Posterior cingulate gyrus (tissue), 11 donors: Measurements from ENCODE around the gene TTLL8.

Source experiments
- DNase-seq, 10 donors: peaks; one replicate each; pipeline versions ENCODE4 v3.0.0 to v3.0.0-alpha.2; 2020 to 2021; ENCODE audit warnings: mixed read lengths in 3 of 10
- intact Hi-C: fragments of 100-400 bp; cut with DNase I; formaldehyde crosslinking; loops from one replicate; pipeline ENCODE4 v1.15.1; 2023

The TTLL8 gene

DNA sequence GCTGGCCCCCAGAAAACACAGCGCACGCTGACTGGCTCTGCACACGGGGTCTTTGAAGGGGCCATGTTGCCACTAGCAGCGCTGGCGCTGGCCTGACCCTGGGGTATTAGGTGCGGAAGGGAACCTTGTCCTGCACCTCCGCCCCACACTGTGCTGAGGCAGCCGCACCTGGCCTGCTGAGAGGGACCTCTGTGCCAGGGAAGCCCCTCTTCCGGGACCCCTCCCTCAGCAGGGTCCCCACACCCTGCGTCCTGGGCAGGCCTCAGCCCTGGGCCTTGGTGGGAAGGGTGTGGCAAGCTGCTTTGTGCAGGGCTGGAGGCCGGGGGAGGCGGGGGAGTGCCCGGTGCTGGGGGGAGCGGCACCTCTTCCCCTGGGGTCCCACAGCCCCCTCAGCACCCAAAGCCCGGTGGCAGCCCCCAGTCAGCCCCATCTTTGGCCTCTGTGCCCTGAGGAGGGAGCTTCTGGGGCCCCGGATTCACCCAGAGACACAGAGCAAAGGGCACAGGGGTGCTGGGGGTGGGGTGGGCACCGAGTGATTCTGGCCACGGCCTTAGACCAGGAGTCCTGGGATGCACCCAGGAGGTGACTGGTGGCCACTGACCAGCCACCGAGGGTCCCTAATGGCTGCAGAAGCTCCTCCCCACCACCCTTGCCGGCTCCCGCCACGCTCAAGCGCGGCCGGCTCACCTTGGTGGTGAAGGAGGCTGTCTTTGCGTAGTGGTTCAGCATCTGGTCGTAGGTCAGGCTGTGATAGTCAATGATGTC is 11.4 kb downstream of the TTLL8 start:
- intact Hi-C loops, result no loop called here
- DNase-seq, result peak in 3 of 10 donors; percentile 50 to 55 (median 54)

DNA sequence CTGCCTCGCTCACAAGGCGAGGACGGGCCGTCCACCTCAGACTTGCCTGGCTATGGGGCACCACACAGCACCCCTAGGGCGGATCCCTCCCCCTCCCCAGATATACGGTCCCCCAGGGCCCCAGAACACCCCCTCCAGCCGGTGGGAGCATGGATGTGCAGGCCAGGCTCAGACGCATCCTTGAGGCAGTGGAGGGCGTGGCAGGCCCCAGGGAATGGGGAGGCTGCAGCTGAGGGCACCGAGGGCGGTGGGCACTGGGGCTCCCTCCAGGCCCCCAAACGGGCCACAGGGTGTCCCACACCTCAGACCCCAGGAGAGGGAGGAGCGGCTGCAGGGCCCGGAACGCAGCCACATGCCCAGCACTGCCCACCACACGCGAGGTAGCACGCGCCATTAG is 12.1 kb downstream of the TTLL8 start:
- intact Hi-C loops, result no loop called here

DNA sequence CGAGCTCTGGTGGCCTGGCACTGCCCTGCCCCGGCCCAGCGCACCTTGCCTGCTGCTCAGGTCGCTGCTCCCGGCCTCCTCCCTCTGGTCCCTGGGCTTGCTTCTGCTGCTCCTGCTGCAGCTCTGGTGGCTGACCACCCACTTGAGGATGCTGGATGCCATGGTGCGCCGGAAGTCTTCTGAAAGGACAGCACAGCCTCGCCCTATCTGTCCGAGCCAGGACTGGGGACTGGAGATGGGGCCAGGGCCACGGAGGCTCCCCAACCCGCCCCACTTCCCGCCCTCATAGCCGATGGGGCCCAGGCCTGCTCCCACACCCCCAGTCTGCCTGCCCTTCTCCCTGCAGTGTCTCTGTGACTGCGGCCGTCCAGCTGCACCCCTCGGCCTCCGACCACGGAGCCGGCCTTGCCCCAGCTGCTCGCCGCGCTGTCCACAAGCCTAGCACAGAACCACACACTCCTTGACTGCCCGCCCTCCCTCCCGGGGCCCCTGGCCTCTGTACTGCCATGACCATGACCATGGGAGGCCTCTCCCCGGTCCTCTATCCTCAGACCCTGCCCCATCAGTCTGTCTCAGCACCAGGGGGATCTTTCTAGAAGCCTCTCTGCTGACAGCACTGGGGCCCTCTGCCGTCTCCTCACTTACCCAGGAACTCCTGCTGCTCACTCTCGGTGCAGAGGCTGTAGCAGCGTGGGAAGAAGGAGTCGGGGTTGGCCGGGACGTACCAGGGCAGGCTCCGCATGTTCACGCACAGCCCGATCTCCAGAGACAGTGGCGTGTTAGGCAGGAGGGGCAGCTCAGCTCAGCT is 12.7 kb downstream of the TTLL8 start:
- DNase-seq, result peak in 3 of 10 donors; percentile 59 to 72 (median 67)
- intact Hi-C loops, result no loop called here

More for the DNA sequence above, 12.1 kb downstream of the TTLL8 start:
- DNase-seq, result peak in 1 of 10 donors; percentile 54

DNA sequence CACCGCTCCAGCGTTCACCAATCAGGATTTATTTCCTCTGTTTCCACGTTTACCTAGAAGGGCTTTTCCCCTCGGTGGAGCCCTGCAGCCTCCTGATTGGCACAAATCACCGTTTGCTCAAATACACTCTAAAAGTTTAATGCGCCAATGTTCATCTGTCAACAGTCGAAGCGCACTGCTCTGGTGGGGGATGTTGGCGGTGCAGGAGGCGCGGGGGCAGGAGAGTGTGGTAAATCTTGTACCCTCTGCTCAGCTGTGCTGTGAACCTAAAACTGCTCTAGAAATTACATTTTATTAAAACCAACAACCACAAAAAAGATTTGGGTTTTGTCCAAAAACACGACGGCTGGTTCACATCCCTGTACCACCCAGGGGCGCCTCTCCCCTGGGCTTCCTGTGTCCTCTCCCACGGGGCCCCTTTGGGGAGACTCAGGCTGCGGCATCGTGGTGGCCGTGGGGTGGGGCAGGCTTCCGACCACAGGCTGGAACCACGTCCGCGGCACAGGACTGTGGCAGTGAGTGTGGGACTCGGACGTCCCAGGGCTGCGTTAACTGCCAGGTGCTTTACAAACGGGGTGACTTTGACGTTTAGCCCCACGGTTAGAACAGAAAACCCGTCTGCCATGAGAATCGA is 13.5 kb downstream of the TTLL8 start:
- DNase-seq, result peak in 2 of 10 donors; percentile 64 to 65
- intact Hi-C loops, result no loop called here

DNA sequence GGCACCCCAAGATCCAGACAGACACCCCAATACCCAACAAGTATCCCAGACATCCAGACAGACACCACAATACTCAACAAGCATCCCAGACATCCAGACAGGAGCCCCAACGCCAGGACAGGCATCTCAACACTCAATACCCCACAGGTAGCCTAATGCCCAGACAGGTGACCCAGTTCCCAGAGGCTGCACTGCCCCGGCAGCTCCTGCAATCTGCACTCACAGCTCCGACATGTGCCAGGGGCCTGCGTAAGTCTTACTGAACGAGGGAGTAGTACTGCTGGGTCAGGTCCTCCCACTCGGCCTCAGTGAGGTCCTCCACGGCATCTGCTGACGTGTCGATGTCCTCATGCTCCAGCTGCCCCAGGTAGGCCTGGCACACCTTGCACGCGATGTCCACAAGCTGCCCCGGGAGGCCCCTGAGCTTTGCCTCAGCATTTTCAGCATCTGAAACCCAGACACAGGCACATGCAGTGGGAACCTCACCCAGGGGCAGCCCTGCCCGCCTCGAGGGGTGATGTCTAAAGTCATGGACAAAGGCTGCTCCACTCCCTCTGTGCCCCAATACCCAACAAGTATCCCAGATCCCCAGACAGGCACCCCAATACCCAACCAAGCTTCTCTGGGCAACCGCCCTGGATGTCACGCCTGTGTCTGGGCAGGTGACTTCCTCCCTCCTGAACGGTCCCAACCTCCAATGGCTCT is 16.6 kb downstream of the TTLL8 start:
- DNase-seq, result peak in 2 of 10 donors; percentile 48 to 67
- intact Hi-C loops, result no loop called here

DNA sequence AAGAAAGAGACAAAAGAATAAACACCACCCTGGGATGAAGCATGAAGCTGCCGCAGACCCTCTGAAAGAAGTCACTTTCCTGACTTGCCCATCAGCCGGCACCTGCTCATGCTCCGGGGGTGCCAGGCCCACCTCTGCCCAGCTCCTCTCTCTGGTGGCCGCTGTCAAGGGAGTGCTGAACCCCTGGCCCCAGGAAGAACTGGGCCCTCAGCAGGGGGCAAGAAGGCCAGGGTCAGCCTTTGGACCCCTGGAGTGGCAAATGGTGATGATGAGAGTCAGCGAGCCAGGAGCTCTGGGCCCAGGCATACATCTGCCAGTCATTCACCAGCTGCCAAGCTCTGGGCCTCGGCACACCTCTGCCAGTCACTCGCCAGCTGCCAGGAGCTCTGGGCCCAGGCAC is 17.4 kb downstream of the TTLL8 start:
- intact Hi-C loops, result no loop called here
- DNase-seq, result peak in 2 of 10 donors; percentile 60 to 67

DNA sequence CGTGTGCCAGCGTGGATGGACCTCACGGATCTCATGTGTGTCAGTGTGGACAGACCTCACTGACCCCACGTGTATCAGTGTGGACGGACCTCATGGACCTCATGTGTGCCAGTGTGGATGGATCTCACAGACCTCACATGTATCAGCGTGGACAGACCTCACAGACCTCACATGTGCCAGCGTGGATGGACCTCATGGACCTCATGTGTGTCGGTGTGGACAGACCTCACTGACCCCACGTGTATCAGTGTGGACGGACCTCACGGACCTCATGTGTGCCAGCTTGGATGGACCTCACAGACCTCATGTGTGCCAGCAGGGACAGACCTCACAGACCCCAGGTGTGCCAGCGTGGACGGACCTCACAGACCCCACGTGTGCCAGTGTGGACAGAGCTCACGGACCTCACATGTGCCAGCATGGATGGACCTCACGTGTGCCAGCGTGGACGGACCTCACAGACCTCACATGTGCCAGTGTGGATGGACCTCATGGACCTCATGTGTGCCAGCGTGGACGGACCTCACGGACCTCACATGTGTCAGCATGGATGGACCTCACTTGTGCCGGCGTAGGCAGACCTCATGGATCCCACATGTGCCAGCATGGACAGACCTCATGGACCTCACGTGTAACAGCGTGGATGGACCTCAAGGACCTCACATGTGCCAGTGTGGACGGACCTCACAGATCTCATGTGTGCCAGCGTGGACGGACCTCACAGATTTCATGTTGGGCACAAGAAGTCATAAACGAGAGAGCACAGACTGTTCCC is 18.2 kb downstream of the TTLL8 start:
- peak in 3 of 10 donors; percentile 45 to 66 (median 48) for DNase-seq
- intact Hi-C loops, result no loop called here

DNA sequence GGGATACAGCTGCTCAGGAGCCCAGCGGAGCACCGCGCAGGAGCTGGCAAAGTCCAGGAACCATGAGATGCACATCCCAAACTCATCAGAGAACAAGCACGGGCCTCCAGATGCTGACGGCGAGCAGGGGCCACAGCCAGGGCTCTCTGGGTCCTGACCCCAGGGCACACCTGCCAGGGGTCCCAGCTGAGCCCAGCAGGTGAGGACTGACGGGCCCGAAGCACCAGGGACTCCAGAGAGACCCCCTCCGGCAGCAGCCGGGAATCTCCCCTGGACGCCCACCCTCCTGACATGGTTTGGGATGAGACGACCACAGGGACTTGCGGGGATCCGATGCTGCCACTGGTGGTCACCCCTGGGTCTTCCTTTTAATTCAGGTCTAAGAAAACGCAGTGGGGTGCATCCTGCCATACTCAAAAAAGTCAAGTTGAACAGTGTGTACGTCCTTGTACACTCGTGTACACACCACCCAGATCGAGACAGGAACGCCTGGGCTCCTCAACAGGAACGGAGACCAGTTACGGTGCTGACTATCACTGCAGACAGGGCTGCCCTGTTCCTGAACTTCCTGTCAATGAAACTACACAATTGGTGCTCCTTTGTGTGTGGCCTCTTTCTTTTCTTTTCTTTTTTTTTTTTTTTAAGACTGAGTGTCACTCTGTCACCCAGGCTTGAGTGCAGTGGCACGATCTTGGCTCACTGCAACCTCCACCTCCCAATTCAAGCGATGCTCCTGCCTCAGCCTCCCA is 21.9 kb downstream of the TTLL8 start:
- intact Hi-C loops, result no loop called here
- peak in 2 of 10 donors; percentile 74 to 77 for DNase-seq

DNA sequence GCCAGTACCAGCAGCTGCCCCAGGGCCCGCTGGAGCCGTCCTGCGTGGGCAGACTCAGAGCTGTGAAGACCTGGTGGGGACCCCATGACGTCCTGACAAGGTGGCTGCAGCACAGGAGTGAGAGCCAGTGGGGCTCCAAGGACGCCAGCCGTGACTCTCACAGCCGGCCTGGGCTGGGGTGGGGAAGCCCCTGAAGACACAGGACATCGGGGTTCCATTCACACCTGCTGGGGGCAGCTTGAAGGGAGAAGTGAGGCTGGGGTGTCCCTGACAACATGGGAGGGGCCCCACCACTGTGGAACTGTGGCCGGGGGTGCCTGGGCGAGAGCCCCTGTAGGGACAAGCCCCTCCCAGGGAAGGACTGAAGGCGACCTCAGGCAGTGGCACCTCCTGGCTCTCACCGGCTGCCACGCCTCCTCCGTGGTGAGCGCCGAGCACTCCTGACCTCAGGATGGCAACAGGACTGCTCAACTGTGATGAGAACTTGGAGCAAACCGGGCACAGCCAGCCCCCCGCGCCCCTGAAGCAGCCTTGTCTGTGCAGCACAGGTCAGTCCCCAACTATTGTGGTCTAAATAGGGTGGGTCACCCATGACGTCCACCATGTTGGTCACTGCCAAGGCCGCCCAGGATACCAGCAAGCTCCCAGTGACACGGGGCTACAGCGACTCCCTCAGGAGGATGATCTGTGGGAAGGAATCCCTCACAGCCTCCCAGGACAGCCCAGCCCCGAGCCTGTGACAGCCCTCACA is 22.8 kb downstream of the TTLL8 start:
- DNase-seq, result peak in 2 of 10 donors; percentile 59 to 61
- intact Hi-C loops, result no loop called here

DNA sequence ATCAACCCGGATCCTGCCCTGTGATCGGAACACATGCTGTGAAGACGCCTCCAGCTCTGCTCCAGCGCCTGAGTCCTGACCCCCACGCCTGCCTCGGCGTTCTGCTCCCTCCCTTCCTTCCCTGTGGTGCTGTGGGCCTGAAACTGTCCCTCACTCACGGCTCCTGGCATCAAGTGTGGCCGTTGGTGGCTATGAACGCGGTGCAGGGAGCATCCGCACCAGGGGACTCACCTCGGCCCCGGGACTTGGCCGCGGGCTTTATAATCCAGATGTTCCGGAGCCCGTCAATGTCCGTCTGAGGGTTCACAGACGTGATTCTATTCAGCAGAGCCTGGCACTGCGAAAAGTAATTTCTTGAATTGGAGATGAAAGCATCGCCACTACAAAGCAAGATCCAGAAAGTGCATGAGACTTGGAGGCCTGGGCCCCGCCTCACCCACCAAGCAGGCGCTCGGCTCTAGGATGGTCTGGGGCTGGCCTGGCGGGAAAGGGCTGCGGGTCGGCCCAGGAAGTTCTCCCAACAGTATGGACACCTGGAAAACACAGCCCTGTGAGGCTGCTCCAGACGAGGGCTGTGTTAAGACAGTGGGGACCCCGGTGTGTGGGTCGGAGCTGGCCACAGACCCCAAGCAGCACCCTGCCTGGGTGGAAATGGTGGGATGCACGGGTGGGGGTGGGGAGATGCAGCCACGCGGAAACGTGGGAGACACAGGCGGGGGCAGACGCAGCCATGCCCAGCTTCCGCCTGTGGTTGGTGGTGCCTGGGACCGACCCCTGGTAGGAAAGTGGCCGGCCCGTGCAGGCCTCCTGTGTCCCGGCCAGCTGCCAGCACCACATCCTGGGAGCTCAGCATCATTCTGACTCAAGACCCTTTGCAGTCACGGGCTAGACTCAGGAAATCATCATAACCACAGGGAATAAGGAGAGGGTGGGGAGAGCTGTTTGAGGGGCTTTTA is 23.7 kb downstream of the TTLL8 start:
- peak in 2 of 10 donors; percentile 59 to 72 for DNase-seq
- intact Hi-C loops, result loop anchor here (5.0 kb wide), 1 partner anchor 37 kb away; no protein-coding TSS in a partner anchor

DNA sequence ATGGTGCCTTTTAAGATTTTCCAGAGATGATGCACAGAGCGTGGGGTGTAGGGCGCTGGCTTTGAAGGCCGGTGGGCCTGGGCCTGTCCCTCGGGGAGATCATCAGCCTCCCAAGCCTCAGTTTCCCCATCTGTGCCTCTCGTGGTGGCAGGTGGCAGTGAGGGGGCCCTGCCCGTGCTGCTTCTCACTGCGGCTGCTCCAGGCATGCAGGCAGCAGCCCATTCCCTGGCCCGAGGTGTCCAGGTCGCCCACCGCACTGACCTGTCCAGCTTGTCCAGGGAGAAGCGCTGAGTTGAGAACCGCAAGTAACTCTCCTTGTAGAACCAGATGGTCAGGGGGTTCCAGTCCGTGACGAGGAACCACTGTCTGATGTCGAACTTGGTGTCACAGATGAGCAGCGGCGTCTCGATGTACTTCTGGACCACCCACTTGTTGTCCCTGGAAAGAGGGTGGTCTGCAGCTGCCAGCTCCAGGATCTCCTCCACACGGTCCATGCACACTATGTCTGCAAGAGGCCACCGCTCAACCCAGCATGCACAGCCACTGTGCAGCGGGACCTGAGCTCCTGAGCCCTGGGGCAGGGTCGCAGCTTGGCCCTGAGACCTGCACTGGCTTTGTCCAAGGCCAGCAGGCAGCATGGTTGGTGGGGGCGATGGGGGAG is 25.0 kb downstream of the TTLL8 start:
- intact Hi-C loops, result loop anchor here (5.0 kb wide), 1 partner anchor 36 kb away; no protein-coding TSS in a partner anchor
- peak in 2 of 10 donors; percentile 70 to 75 for DNase-seq

DNA sequence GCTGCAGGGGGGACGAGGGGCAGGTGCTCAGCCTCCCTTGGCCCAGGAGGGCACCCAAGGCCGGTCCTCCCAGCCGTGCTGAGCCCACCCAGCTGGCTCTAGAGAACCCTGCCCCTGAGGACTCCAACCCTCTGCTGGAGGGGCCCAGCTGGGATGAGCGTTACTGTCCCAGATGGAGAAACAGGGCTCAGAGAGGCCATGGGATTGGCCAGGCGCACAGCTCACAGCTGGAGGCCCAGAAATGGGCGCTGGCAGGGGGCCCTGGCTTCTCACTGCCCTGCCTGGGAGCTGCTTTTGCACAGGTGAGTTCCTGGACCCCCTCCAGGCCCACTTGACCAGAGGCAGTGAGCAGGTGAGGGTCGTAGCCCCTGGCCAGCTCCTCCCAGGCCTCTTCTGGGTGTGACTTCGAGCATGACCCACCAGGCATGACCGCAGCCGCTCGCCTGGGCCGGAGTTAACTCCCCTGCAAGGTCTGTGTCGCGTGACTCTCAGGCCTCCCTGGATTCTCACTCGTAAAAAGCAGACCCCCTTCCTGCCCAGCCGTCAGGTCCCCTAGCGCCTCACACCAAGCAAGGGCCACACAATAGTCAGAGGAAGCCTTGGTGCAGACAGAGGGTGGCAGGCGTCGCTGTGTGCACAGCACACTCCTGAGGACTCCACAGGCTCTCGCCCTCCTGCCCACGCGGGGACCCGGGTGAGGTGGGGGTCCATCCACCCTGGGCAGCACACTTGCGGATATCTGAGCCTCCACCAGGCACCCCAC is 25.8 kb downstream of the TTLL8 start:
- intact Hi-C loops, result loop anchor here (5.0 kb wide), 1 partner anchor 35 kb away; no protein-coding TSS in a partner anchor
- DNase-seq, result peak in 2 of 10 donors; percentile 65 to 78

DNA sequence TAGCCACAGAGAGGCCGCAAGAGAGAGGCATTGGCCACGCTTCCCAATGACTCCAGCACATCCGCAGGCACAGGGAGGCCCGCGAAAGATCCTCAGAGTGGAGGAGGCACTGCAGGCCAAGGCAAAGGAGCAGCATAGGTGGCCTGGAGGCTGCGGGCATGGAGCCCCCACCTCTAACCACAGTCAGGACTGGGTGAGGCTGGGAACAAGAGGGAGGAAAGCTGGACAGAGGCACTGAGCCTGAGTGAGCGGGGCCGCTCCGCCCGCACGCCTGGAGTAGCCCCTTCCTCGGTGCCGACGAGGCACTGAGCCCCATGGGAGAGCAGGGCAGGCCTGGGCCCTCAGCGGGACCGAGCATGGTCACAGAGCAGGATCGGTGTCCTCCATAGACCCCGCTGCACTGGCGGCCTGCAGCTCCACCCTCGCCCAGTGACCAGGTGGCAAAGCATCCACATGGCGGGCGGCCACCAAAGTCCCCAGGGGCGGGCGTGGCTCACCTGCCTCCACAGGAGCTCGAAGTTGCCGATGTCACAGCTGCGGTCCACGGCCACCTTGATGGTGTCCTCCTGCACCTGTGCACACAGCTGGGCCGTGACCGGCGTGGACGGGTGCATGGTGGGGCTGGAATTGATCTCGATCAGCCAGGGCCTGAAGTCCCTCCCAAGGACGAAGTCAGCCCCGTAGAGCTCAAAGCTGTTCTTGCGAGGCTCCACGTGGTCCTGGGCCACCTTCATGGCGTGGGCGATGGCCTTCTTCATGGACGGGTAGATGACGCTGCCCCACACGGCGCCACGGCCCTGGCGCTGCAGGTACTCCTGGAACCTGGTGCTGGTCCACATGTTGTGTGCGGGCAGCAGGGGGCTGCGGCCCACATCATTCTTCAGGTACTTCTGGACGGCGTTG is 26.7 kb downstream of the TTLL8 start:
- DNase-seq, result peak in 2 of 10 donors; percentile 80 to 82
- intact Hi-C loops, result loop anchor here (5.0 kb wide), 1 partner anchor 34 kb away; no protein-coding TSS in a partner anchor
